Fibroblast of the conjunctiva (primary cell): ENCODE results near the gene CAPRIN1.
"Not testable (repeated sequence)": the region's sequence is repeated elsewhere in the genome, so short reads cannot be mapped to it uniquely, and the experiment has no call there.

Experiments used
- DNase-seq: peaks from one replicate; pipeline ENCODE4 v3.0.0-alpha.2; 2010; ENCODE audit warnings: low read depth

The CAPRIN1 gene

DNA sequence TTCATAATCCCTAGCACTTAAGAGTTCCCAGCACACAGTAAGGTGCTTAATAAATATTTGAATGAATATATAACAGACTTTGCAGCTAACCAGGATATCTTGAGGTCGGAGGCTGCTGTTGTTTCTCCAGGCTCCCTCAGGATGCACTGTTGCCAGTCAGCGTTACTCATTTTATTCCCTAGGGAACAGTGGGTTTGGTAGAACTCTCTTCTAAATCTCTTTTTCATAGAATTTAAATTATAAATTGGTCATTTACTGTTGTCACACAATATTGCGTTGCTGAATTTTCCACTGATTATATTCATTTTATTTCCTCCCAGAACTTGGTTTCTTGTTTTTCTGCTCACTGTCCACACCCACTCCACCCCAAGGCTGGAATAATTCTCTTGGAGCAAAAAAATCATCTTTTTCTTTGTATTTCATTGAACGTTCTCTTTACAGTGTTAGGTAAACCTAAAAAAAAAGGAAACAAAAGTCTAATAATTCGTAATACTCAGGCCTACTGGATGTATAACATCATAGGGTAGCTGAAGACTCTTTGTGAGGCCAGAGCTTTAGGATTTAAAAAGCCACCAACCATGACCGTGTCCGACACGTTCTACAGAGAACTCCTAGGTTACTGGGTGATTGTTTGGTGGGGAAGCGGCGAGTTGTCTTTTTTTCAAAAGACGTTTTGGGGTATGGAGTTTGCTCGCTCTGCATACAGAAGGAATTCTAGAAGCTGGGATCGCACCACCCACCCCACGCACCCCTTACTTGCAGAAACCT lies 766 bp upstream of the CAPRIN1 start:
- peak; percentile 68 for DNase-seq

DNA sequence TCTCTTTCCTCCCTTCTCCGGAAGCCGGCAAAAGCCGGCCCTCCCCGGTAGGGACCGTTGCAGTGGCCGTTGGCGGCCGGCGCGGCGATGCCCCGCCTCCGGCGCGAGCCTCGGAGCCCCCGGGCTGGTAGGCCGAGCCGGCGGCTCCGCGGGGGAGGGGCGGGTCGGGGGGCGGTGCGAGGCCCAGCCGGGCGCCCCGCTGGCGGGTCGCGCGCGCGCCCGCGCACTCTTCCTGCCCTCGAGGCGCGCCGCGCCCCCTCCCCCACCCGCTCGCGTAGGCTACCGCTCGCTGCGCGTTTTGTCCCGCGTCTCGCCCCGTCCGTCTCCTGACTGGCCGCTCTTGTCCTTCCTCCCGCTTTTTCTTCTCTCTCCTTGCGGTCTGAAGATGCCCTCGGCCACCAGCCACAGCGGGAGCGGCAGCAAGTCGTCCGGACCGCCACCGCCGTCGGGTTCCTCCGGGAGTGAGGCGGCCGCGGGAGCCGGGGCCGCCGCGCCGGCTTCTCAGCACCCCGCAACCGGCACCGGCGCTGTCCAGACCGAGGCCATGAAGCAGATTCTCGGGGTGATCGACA lies 591 bp downstream of the CAPRIN1 start:
- DNase-seq = peak; percentile 76

DNA sequence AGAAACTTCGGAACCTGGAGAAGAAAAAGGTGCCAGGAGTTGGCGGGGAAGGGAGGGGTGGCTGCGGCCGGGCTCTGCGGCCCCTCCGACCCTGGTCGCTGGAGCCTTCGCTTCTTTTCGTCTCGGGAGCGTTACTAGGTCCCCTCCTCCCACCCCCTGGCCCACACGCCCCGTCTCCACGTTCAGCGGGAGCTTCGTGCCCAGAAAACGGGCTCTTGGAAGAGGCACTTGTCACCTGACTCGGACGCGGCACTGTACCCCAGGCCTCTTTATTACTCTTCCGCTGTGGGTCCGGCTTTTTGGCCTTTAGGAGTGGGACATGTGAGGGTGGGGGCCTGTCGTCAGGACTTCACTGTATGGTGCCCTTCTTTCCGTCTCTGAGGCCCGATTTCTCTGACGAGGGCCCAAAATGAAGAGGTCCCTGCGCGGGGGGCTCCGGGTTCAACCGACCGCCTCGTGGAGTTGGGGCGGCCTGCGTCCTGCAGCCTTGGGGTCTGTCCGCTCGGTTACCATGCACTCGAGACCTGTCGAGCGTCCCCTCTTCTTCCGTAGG lies 1.2 kb downstream of the CAPRIN1 start:
- DNase-seq = no peak

DNA sequence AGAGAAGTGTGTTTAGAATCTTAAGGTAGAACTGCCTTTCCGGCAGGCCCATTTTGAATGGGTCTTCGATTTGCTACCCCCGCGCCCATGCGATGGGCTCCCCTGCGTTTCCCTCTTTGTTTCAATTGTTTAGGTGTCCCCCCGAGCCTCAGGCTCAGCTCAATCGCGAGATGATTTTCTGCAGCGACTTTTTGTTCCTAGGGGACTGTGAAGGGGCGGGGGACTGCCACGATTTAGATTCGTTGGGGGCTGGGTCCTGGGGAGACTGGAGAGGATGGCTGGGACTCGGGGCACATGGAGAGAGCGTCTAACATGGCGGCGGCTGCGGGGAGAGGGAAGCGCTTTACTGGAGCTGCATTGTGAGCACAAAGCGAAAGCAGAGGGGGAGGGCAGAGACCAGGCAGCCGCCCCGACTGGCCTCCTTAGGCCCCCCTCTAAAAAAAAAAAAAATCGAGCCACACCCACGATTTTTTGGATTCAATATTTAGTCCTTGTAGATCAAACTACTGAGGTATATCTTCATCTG lies 1.7 kb downstream of the CAPRIN1 start:
- DNase-seq = peak; percentile 70

DNA sequence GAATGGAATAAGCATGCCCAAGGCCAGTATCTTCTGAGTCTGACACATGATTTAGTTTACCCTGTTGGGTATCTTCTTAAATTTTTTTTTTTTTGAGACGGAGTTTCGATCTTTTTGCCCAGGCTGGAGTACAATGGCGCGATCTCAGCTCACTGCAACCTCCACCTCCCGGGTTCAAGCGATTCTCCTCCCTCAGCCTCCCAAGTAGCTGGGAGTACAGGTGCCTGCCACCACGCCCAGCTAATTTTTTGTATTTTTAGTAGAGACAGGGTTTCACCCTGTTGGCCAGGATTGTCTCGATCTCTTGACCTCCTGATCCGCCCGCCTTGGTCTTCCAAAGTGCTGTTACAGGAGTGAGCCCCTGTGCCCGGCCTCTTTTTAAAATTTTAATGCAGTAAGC lies 2.8 kb downstream of the CAPRIN1 start:
- not testable (repeated sequence) for DNase-seq

DNA sequence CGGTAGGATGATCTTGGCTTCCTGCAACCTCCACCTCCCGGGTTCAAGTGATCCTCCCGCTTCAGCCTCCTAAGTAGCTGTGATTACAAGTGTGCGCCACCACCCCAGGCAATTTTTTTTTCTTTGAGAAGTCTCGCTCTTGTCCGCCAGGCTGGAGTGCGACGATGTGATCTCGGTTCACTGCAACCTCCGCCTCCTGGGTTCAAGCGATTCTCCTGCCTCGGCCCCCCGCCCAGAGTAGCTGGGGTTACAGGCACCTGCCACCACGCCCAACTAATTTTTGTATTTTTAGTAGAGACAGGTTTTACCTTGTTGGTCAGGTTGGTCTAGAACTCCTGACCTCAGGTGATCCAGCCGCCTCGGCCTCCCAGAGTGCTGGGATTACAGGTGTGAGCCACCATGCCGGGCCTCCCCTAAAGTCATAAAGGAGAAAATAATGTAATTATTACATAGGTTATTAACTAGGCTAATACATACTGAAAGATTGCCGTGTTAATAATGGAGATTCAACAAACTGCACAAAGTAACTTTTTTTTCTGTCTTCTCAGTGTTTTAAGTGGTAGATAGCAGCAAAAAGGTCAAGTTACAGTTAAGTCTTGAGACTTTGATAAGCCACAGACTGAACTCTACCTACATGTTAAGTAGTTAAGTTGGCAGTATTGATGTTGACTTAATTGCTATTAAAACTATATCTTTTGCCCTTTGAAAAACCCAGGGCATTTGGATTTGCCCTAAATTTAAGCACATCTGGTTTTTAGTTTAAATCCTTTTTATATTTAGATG lies 3.9 kb downstream of the CAPRIN1 start:
- DNase-seq = no peak

DNA sequence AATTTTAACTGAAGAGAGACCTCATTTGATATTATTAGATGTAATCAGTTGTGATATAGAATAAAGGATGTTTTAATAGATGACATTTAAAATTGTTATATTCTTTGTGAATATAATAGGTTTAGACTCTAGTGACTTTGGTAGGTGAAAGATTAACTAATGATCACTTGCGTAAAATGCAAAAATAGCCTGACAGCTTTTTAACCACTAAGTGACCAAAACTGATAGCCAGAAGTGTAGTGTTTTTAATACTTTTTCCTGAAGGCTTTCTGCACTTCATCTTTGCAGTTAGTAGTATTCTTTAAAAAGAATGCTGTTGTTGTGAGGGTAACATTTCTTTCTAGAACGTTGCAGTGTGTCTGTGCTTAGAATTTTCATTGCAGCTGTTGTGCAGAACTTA lies 5.1 kb downstream of the CAPRIN1 start:
- DNase-seq = no peak

DNA sequence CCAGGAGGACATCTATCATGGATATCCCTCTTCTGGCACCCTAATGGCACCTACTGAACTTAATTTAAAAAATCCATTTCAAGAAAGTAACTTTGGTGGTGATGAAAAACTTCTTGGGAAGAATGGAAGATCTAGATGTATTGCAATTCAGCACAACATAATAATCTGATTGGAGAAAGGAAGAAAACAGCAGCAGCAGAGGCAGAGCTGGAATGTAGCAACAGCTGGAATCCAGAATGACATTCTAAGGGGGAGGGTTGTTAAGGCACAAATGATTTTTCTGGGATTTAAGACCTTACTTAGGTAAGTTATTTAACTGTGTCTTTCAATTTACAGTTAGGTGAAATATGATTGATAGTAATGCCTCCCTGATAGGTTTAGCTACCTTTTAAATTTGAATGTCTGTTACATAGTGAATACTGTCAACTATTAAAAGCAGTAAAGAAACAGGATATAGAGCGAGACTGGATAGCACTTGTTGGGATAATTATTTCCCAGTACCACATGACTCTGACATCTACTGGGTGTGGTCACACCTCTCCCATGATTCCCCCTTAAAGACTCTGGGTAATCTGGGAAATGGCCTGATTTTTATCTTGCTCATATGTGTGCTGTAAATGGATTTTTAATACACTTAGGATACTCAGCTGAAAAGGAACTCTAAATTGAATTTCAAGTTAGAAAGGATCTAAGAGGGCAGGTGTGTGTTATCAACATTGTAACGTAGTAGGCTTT lies 11.7 kb downstream of the CAPRIN1 start:
- no peak for DNase-seq

DNA sequence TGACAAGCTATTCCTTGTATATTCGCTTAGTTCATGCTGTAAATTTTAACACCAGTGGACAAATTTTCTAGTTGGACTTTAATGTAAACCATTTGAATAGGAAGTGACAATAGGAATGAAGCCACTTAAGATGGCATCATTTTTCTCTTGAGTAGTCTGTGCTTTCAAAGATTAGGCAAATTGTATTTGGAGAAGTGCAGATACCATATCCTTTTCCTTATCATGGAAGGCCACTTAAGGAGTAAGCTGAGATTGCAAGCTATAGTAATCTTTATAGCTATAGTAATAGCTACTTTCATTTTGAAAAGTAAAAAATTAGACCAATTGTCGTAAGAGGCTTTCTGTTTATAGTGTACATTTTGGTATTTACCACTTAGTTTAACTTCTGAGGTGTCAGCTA lies 12.8 kb downstream of the CAPRIN1 start:
- no peak for DNase-seq

DNA sequence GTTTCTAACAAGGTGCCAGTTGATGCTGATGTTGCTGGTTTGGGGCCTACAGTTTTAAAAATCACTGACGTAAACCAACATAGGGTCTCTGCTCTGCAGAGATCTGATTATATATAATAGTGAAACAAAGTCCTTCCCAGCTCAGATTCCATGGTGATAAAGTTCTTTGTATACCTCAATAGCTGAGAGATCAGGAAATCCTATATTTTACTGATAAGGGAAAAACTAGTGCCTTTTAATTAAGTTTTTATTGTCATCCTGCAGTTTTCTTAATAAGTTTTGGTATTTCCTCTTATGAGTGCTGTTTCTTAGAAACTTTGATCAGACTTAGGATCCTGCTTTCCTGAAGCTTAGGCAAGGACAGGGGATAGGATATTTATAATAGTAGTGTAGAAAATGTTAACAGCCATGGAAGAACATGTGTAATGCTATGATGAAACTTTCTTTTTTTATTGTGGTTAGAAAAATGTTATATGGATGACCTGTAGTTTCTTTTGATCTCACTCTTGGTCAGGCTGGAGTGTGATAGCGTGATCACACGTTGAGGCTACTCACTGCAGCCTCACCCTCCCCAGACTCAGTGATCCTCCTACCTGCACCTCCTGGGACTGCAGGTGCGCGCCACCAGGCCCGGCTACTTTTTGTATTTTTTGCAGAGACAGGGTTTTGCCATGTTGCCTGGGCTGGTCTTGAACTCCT lies 14.1 kb downstream of the CAPRIN1 start:
- DNase-seq = no peak

DNA sequence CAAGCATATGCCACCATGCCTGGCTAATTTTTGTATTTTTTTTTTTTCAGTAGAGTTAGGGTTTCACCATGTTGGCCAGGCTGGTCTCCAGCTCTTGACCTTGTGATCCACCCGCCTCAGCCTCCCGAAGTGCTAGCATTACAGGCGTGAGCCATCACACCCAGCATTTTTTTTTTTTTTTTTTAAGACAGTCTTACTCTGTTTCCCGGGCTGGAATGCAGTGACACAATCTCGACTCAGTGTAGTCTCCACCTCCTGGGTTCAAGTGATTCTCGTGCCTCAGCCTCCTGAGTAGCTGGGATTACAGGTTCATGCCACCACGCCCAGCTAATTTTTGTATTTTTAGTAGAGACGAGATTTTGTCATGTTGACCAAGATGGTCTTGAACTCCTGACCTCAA lies 15.2 kb downstream of the CAPRIN1 start:
- DNase-seq = not testable (repeated sequence)

DNA sequence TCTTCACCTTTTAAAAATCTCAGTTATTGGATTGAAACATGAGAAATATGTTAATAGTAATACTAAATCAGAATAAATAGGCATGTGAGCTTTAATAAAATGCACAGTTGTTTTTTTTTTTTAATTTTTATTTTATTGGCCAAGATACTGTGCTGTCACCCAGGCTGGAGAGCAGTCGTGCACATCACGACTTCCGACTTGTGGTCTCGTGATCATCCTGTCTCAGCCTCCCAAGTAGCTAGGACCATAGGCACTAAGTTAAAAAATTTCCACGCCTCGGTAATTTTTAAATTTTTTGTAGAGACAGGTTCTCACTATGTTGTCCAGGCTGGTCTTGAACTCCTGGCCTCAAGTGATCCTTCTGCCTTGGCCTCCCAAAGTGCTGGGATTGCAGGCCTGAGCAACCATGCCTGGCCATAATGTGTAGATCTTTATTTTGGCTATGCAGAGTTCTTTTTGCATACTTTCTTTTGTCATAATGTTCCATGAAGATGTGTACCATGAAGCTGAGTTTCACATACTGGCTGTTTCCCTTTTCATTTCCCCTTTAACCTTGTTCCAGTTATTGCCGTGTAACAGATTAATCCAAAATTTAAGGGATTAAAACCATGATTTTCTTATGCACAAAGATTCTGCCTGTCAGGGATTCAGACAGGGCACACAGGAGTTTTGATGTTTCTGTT lies 16.0 kb downstream of the CAPRIN1 start:
- DNase-seq = no peak

DNA sequence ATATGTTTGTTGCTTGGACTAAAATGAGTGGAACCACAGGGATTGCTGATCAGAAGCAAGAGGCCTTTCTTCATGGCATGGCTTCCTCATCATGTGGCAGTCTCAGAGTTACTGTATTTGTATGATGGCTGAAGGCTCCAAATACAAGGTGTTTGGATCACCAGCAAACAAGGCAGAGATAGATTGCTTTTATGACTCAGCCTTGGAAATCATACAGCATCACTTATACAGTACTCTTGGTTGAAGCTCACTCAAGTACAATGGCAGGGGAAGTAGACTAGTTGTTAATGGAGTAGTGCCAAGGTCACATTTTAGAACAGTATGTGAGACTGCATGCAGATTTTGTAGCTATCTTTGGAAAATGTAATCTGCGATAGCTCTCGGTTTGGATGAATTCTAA lies 16.6 kb downstream of the CAPRIN1 start:
- no peak for DNase-seq

DNA sequence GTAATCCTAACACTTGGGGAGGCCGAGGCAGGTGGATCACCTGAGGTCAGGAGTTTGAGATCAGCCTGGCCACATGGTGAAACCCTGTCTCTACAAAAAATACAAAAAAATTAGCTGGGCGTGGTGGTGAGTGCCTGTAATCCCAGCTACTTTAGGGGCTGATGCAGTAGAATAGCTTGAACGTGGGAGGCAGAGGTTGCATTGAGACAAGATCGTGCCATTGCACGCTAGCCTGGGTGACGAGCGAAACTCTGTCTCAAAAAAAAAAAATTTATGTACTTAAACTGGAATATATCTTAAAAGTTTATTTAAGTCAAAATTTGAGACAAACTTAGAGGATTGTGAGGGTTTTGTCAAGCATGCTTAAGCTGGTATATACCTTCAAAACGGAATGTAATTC lies 19.8 kb downstream of the CAPRIN1 start:
- DNase-seq = not testable (repeated sequence)

DNA sequence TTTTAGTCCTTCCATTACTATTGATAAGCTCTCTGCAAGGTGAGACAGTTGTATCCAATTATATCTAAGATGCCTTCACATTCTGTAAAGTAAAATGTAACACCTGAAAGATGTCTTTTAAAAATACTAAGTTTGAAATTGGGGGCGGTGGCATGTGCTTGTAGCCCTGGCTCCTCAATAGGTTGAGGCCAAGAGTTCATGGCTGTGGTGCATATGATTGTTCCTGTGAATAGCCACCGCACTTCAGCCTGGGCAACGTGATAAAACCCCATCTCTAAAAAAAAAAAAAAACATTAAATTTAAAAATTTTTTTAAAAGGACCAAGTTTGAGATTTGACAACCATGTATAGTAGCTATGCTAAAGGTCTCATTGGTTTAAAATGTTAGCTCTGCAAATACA lies 20.5 kb downstream of the CAPRIN1 start:
- no peak for DNase-seq

DNA sequence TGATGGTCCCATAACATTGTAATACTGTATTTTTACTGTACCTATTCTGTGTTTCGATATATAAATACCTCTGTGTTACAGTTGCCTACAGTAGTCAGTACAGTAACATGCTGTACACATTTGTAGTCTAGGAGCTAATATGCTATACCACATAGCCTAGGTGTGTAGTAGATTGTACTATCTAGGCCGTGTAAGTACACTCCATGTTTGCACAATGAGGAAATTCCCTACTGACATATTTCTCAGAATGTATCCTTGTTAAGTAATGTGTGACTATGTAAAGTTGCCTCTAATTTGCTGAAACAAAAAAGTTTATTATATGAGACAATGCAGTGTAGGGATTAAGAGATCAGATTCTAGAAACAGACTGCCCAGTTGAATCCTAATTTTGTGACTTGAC lies 21.3 kb downstream of the CAPRIN1 start:
- DNase-seq = no peak

DNA sequence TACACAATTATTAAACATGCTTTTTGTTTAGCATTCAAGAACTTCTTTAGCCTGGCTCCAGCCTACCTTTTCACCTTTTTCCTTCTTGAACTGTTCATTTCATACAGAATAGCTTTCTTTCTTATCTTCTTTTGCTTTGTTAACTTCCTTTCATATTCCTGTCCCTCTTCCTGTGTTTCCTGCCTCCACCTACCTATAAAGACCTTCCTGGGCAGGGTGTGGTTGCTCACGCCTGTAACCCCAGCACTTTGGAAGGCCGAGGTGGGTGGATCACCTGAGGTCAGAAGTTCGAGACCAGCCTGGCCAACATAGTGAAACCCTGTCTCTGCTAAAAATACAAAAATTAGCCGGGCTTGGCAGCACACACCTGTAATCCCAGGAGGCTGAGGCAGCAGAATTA lies 22.9 kb downstream of the CAPRIN1 start:
- no peak for DNase-seq

DNA sequence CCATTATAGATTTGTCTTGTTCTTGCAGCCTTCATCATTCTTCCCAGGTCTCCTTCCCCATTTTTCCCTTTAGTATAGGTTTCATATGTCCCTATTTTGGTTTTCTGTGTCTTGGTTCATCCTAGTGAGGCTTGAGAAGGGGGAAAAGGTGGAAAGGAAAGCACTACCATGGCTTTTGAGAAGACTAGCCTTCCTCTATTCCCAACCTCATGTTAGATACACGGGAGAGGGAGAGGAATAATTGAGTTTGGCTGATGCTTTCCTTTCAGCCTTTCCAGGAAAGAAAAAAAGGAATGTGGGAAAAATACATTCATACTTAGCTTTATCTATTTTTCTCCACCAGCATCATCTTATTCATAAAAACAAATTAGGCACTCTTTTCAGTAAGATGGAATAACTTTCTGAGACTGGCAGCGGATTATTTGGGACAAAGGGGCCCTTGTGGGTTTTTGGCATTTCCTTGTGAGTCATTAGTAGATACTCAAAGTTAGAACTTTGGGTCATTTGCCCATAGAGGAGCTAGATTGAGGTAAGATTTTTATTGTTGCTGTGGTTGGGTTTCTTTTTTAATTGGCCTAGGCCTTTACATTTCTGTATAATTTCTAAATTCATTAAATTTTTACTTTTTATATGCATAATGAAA lies 23.8 kb downstream of the CAPRIN1 start:
- no peak for DNase-seq

DNA sequence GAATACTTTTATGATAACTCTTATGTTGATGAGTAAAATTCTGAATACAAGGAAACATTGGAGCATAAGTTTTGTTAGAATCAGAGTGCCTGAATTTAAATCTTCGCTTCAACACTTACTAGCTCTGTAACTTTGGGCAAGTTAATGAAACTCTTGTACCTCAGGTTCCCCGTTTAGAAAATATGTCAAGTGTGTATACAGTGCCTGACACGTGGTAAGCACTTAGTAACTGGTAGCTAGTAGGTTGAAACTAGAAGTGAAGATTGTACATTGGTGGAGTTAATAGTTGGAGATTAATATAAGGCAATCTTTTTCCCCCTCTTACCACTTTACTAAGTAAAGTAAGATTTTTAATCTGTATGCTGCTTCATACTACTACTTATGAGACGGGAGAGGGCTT lies 29.1 kb downstream of the CAPRIN1 start:
- no peak for DNase-seq

DNA sequence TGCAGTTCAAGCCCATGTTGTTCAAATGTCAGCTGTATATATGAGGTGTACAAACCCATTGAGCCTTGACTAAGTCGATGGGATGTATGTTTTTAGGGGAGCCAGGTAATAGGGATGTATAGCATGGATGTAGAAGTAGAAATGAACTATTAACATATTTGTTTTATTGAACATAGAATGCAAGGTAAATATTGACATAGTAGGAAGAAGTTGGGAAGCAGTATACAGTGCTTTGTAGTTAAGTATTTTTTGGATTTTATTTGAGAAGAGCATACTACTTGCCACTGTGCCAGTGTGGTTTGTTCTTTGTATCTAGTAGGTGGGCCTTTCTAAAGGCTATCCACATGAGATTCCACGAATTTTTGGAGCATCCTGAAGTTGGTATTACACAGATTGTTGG lies 33.1 kb downstream of the CAPRIN1 start:
- DNase-seq = no peak
